K562 (cell line): ENCODE data around the gene CSNK1D. TPM values are rescaled to one million over a fixed set of nuclear protein-coding genes. Genes with fewer than 3 reads are reported as not detected.

Source experiments
- ATF7 ChIP-seq: fragments of 450-650 bp; IDR thresholded peaks from 2 replicates; pipeline ENCODE4 v1.7.1; 2014; ENCODE audit warnings: mild to moderate bottlenecking, moderate library complexity
- BRD4 ChIP-seq: fragments of 200-600 bp; sonication (generic); IDR thresholded peaks from 2 replicates; pipeline ENCODE4 v1.6.1; 2017; ENCODE audit warnings: inconsistent platforms
- CEBPB ChIP-seq: fragments of 450-650 bp; IDR thresholded peaks from 2 replicates; pipeline ENCODE4 v1.6.1; 2016; ENCODE audit warnings: missing genetic modification characterization, missing compliant biosample characterization
- CHCHD3 ChIP-seq: fragments of 250-450 bp; sonication (Bioruptor Pico); IDR thresholded peaks from 2 replicates; pipeline ENCODE4 v2.1.2; 2022; ENCODE audit warnings: mild to moderate bottlenecking
- CHD2 ChIP-seq: IDR thresholded peaks from 2 replicates; pipeline ENCODE4 v1.6.1; 2011; ENCODE audit warnings: low read depth, low read length
- E2F5 ChIP-seq: sonication (generic); formaldehyde crosslinking; IDR thresholded peaks from 2 replicates; pipeline ENCODE4 v1.8.0; 2022; ENCODE audit warnings: mild to moderate bottlenecking, missing genetic modification reagents
- EHMT2 ChIP-seq: fragments of 450-650 bp; IDR thresholded peaks from 2 replicates; pipeline ENCODE4 v1.6.1; 2018; ENCODE audit warnings: antibody characterized with exemption
- HNRNPK ChIP-seq: fragments of 200-400 bp; formaldehyde crosslinking; IDR thresholded peaks from one replicate; pipeline ENCODE4 v1.6.1; 2018; ENCODE audit warnings: mild to moderate bottlenecking, low read depth, low read length; ENCODE audit not compliant: poor library complexity, severe bottlenecking
- MEIS2 ChIP-seq: fragments of 450-650 bp; IDR thresholded peaks from 2 replicates; pipeline ENCODE4 v1.6.1; 2014; ENCODE audit warnings: mild to moderate bottlenecking; ENCODE audit not compliant: partially characterized antibody
- NFIC ChIP-seq: fragments of 450-650 bp; IDR thresholded peaks from 2 replicates; pipeline ENCODE4 v1.6.1; 2017; ENCODE audit warnings: mild to moderate bottlenecking, inconsistent platforms
- RB1 ChIP-seq: fragments of 450-650 bp; IDR thresholded peaks from 2 replicates; pipeline ENCODE4 v1.6.1; 2017; ENCODE audit warnings: low read depth, mild to moderate bottlenecking
- SMARCA4 ChIP-seq: fragments of 450-650 bp; IDR thresholded peaks from 2 replicates; pipeline ENCODE4 v1.6.1; 2016
- SNIP1 ChIP-seq: fragments of 450-650 bp; IDR thresholded peaks from 2 replicates; pipeline ENCODE4 v1.7.1; 2017; ENCODE audit warnings: low read depth, mild to moderate bottlenecking
- SUPT5H ChIP-seq: fragments of 450-650 bp; IDR thresholded peaks from 2 replicates; pipeline ENCODE4 v1.6.1; 2016
- ZNF407 ChIP-seq: fragments of 450-650 bp; IDR thresholded peaks from 2 replicates; pipeline ENCODE4 v1.6.1; 2016; ENCODE audit warnings: low read depth
- ZNF655 ChIP-seq: fragments of 250-450 bp; sonication (Bioruptor Pico); IDR thresholded peaks from 2 replicates; pipeline ENCODE4 v1.5.0; 2021
- polyA plus RNA-seq, 8 experiments: library from polyadenylated mRNA; depleted of rRNA in 4 of 8; stranded (reverse) in 5 of 8; unstranded in 3 of 8; fragments of >200 nt; fragmentation: Nextera tagmentation in 2 of 8; fragmentation: Illumina TruSeq in 1 of 8; extraction: Ambion mirVana in 2 of 8; extraction: Trizol in 1 of 8; gene quantifications; 2 replicates each; pipeline versions ENCODE4 v1.2.1 to v1.2.3, GENCODE V29; 2011 to 2014; ENCODE audit warnings: inconsistent platforms in 1 of 8, missing spikeins in 1 of 8
- total RNA-seq, 7 experiments: library from RNA; depleted of rRNA in 6 of 7; stranded (reverse); fragments of >200 nt in 6 of 7; fragmentation: Illumina TruSeq in 2 of 7; extraction: Trizol in 2 of 7; gene quantifications; 2 replicates each; pipeline versions ENCODE4 v1.2.1 to v1.2.3, GENCODE V29; 2011 to 2021; ENCODE audit warnings: low replicate concordance in 1 of 7
- TF ChIP-seq, protein P1 (sequence below): IDR thresholded peaks from 2 replicates; pipeline ENCODE4 v1.6.1; 2011; ENCODE audit warnings: borderline replicate concordance, low read depth, mild to moderate bottlenecking, moderate library complexity, low read length; ENCODE audit not compliant: insufficient read depth, poor library complexity, severe bottlenecking

CSNK1D gene
- total and polyA plus RNA-seq, 9 of the 15 experiments (the other 6 are each of a cell fraction or from before 2014, with no cell fraction given): 6.5 to 133 (median 41.3) TPM

- TF ChIP-seq ZNF407 (peak; percentile 95), CEBPB (tag) (no peak), SMARCA4 (no peak), EHMT2 (no peak), NFIC (peak; percentile 57; the same call in 1 of the 2 replicates), RB1 (peak; percentile 58), SNIP1 (no peak), BRD4 (no peak), CHCHD3 (CRISPR knock-in tag) (no peak), ATF7 (peak; percentile 75; the same call in 1 of the 2 replicates), CHD2 (peak; percentile 57), MEIS2 (no peak), HNRNPK (no peak), E2F5 (no peak), SUPT5H (peak; percentile 97), ZNF655 (CRISPR knock-in tag) (no peak)
- TF ChIP-seq, protein P1, sequence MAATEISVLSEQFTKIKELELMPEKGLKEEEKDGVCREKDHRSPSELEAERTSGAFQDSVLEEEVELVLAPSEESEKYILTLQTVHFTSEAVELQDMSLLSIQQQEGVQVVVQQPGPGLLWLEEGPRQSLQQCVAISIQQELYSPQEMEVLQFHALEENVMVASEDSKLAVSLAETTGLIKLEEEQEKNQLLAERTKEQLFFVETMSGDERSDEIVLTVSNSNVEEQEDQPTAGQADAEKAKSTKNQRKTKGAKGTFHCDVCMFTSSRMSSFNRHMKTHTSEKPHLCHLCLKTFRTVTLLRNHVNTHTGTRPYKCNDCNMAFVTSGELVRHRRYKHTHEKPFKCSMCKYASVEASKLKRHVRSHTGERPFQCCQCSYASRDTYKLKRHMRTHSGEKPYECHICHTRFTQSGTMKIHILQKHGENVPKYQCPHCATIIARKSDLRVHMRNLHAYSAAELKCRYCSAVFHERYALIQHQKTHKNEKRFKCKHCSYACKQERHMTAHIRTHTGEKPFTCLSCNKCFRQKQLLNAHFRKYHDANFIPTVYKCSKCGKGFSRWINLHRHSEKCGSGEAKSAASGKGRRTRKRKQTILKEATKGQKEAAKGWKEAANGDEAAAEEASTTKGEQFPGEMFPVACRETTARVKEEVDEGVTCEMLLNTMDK: no peak
These were observed 19.0 kb upstream of the CSNK1D start (continued) for GRCh38 chr17:82292251-82293154.
